Breast epithelium (tissue), 4 donors: ENCODE data around the gene TRPM2. TPM values are rescaled to one million over a fixed set of nuclear protein-coding genes. Genes with fewer than 3 reads are reported as not detected.

Source experiments
- DNase-seq, 2 donors: peaks; one replicate each; pipeline ENCODE4 v3.0.0-alpha.2; 2019; ENCODE audit warnings: low spot score in 2 of 2
- H3K27ac ChIP-seq, 2 donors: fragments of 200-600 bp; sonication (generic) in 1 of 2; one replicate each; pipeline ENCODE4 v1.5.1; 2016 to 2019; ENCODE audit warnings: mild to moderate bottlenecking in 1 of 2
- H3K27me3 ChIP-seq, 2 donors: fragments of 200-600 bp; sonication (generic) in 1 of 2; one replicate each; pipeline versions ENCODE4 v1.5.1 to v1.6.0; 2017 to 2019; ENCODE audit warnings: control low read depth in 1 of 2, mild to moderate bottlenecking in 1 of 2
- H3K36me3 ChIP-seq: fragments of 200-600 bp; one replicate; pipeline ENCODE4 v1.5.1; 2019
- H3K4me1 ChIP-seq, 2 donors: fragments of 200-600 bp; sonication (generic); one replicate each; pipeline ENCODE4 v1.5.1; 2016 to 2019; ENCODE audit warnings: control low read depth in 1 of 2
- H3K4me3 ChIP-seq, 3 donors: fragments of 200-600 bp; sonication (generic); 1 replicate in 2 of 3; 2 replicates in 1 of 3; pipeline ENCODE4 v1.5.1; 2016 to 2019; ENCODE audit warnings: mild to moderate bottlenecking in 3 of 3, moderate library complexity in 2 of 3
- H3K9me3 ChIP-seq, 2 donors: fragments of 200-600 bp; sonication (generic) in 1 of 2; one replicate each; pipeline ENCODE4 v1.5.1; 2016 to 2019; ENCODE audit warnings: control low read depth in 1 of 2
- CTCF ChIP-seq, 3 donors: fragments of 450-650 bp; IDR thresholded peaks; one replicate each; pipeline ENCODE4 v1.5.1; 2016 to 2017; ENCODE audit warnings: antibody characterized with exemption in 3 of 3, mild to moderate bottlenecking in 3 of 3, moderate library complexity in 3 of 3
- POLR2A ChIP-seq: fragments of 450-650 bp; IDR thresholded peaks from one replicate; pipeline ENCODE4 v1.6.1; 2016; ENCODE audit warnings: antibody characterized with exemption, mild to moderate bottlenecking, moderate library complexity
- POLR2AphosphoS5 ChIP-seq, 3 donors: sonication (generic); formaldehyde crosslinking; IDR thresholded peaks; one replicate each; pipeline ENCODE4 v1.6.1; 2017; ENCODE audit warnings: antibody characterized with exemption in 3 of 3
- intact Hi-C: fragments of 100-400 bp; cut with DNase I; formaldehyde crosslinking; loops from one replicate; pipeline ENCODE4 v1.15.1; 2023; ENCODE audit warnings: low total_unique reads
- total RNA-seq, 3 donors: library from RNA; depleted of rRNA; stranded (reverse); fragments of >200 nt; gene quantifications; one replicate each; pipeline ENCODE4 v1.1.0, GENCODE V29; 2016

The TRPM2 gene
- 1 to 10 TPM; 4.3 to 7.9 (median 7.2) TPM for total RNA-seq

- Histone ChIP-seq H3K4me3 (peak within 1 kb of the TSS; percentile 11 to 33 (median 20)), H3K27ac (peak within 1 kb of the TSS in 1 of 2 donors; percentile 52), H3K9me3 (no peaks in the 10 kb centered on the region), H3K27me3 (peaks cover 18 to 48% of the 10 kb centered on the region in 2 donors), H3K4me1 (peaks cover 0 to 4% of the 10 kb centered on the region in 2 donors), H3K36me3 (no peaks in the 10 kb centered on the region)
- intact Hi-C loops, result no loop called here
- DNase-seq, result no peak
- TF ChIP-seq POLR2AphosphoS5 (IDR thresholded peaks at IDR 0.05) (no peak), CTCF (IDR thresholded peaks at IDR 0.05) (no peak), POLR2A (no peak)
Observed at GRCh38 chr21:44353191-44353970, at the start of gene TRPM2. Gene TRPM2 (plus strand): TSS chr21:44353621. CDS start chr21:44353701, 80 bp downstream.

GRCh38 chr21:44304011-44304616, 49.3 kb upstream of the TRPM2 start:
- no peak for TF ChIP-seq POLR2AphosphoS5 (IDR thresholded peaks at IDR 0.05)
- no peak for TF ChIP-seq POLR2A
- no peak for TF ChIP-seq CTCF (IDR thresholded peaks at IDR 0.05)
- Histone ChIP-seq H3K27ac (peak overlapping the region; percentile 61 to 70), H3K4me1 (peaks cover 3 to 33% of the 10 kb centered on the region in 2 donors), H3K36me3 (no peaks in the 10 kb centered on the region), H3K9me3 (no peaks in the 10 kb centered on the region), H3K27me3 (no peaks in the 10 kb centered on the region), H3K4me3 (no peak overlapping the region)
- no peak for DNase-seq
- intact Hi-C loops, result no loop called here

- no peaks in the 10 kb centered on the region for H3K27me3 ChIP-seq
- peaks cover 3 to 33% of the 10 kb centered on the region in 2 donors for H3K4me1 ChIP-seq
- TF ChIP-seq POLR2A, result no peak
- peak in 2 of 3 donors; percentile 35 to 49 for TF ChIP-seq CTCF (IDR thresholded peaks at IDR 0.05)
- intact Hi-C loops, result no loop called here
- peak overlapping the region in 1 of 2 donors; percentile 76 for H3K27ac ChIP-seq
- no peaks in the 10 kb centered on the region for H3K36me3 ChIP-seq
- no peak overlapping the region for H3K4me3 ChIP-seq
- no peaks in the 10 kb centered on the region for H3K9me3 ChIP-seq
- DNase-seq, result no peak
Observed at GRCh38 chr21:44304877-44305293, 48.5 kb upstream of the TRPM2 start.

GRCh38 chr21:44305691-44306090, 47.7 kb upstream of the TRPM2 start:
- no peak for DNase-seq
- Histone ChIP-seq H3K27ac (peak overlapping the region in 1 of 2 donors; percentile 76), H3K4me1 (peaks cover 3 to 33% of the 10 kb centered on the region in 2 donors), H3K27me3 (no peaks in the 10 kb centered on the region), H3K36me3 (no peaks in the 10 kb centered on the region), H3K4me3 (no peak overlapping the region), H3K9me3 (no peaks in the 10 kb centered on the region)
- intact Hi-C loops, result no loop called here
- TF ChIP-seq POLR2AphosphoS5 (IDR thresholded peaks at IDR 0.05), result no peak
- no peak for TF ChIP-seq CTCF (IDR thresholded peaks at IDR 0.05)
- TF ChIP-seq POLR2A, result no peak
